Ovary (tissue), 3 donors: ENCODE results near the gene ST7L.

Experiments used
- CTCF ChIP-seq, 3 donors: fragments of 450-650 bp in 2 of 3; fragments of 200-600 bp in 1 of 3; IDR thresholded peaks; one replicate each; pipeline versions ENCODE4 v1.5.1 to v1.8.0; 2016 to 2022; ENCODE audit warnings: antibody characterized with exemption in 3 of 3, mild to moderate bottlenecking in 1 of 3
- POLR2A ChIP-seq: fragments of 450-650 bp; IDR thresholded peaks from one replicate; pipeline ENCODE4 v1.6.1; 2017; ENCODE audit warnings: antibody characterized with exemption, mild to moderate bottlenecking, moderate library complexity
- donor health status: DM: no; HTN: no; CAD: no.

- TF ChIP-seq POLR2A (no peak), CTCF (IDR thresholded peaks at IDR 0.05) (no peak)
Observed at GRCh38 chr1:112666946-112667345, 48.0 kb upstream of the ST7L start.
